ENCODE results near the gene CEBPZOS.

Gene CEBPZOS

GRCh38 chr2:37244017-37244416 lies 47.7 kb downstream of the CEBPZOS start:
- DNase-seq: no peak

GRCh38 chr2:37244755-37245154 lies 48.5 kb downstream of the CEBPZOS start:
- no peak for DNase-seq

GRCh38 chr2:37246205-37246604 lies 49.9 kb downstream of the CEBPZOS start:
- DNase-seq: no peak

- no peak for DNase-seq
These were observed 54.8 kb downstream of the CEBPZOS start for GRCh38 chr2:37250869-37251740.
